Mesenchymal stem cell (in vitro differentiated cells and primary cell): Measurements from ENCODE around the gene PCBD1.

Experiments
- DNase-seq: peaks from one replicate; pipeline ENCODE4 v3.0.0-alpha.2; 2013
- H2AFZ ChIP-seq: one replicate; pipeline ENCODE4 v1.6.1; 2013; ENCODE audit warnings: low read depth, mild to moderate bottlenecking, control low read depth, inconsistent platforms, low read length, moderate library complexity
- H2AK5ac ChIP-seq: 2 replicates; pipeline ENCODE4 v1.6.1; 2013; ENCODE audit warnings: low read length, moderate library complexity, mild to moderate bottlenecking, inconsistent platforms; ENCODE audit not compliant: severe bottlenecking
- H2BK120ac ChIP-seq: one replicate; pipeline ENCODE4 v1.6.1; 2013; ENCODE audit warnings: low read depth, mild to moderate bottlenecking, inconsistent platforms, low read length, moderate library complexity
- H2BK12ac ChIP-seq, 2 experiments: one replicate each; pipeline ENCODE4 v1.6.1; 2013; ENCODE audit warnings: inconsistent platforms in 2 of 2, low read length in 2 of 2, mild to moderate bottlenecking in 2 of 2, moderate library complexity in 2 of 2, control low read depth in 1 of 2
- H2BK15ac ChIP-seq: one replicate; pipeline ENCODE4 v1.6.1; 2013; ENCODE audit warnings: mild to moderate bottlenecking, low read depth, inconsistent platforms; ENCODE audit not compliant: poor library complexity, severe bottlenecking
- H2BK5ac ChIP-seq: 2 replicates; pipeline ENCODE4 v1.6.1; 2013; ENCODE audit warnings: low read depth, mild to moderate bottlenecking, low read length, control low read depth, inconsistent platforms; ENCODE audit not compliant: poor library complexity, severe bottlenecking
- H3K14ac ChIP-seq, 2 experiments: one replicate each; pipeline ENCODE4 v1.6.1; 2013; ENCODE audit warnings: inconsistent platforms in 2 of 2, low read length in 2 of 2, control low read depth in 1 of 2, mild to moderate bottlenecking in 1 of 2, moderate library complexity in 1 of 2
- H3K18ac ChIP-seq, 2 experiments: one replicate each; pipeline ENCODE4 v1.6.1; 2013; ENCODE audit warnings: inconsistent platforms in 2 of 2, low read length in 2 of 2, control low read depth in 1 of 2, low read depth in 1 of 2, mild to moderate bottlenecking in 1 of 2
- H3K23ac ChIP-seq, 2 experiments: one replicate each; pipeline ENCODE4 v1.6.1; 2013; ENCODE audit warnings: inconsistent platforms in 2 of 2, low read length in 2 of 2, mild to moderate bottlenecking in 2 of 2, moderate library complexity in 2 of 2, control low read depth in 1 of 2
- H3K27ac ChIP-seq: 2 replicates; pipeline ENCODE4 v1.5.1; 2013; ENCODE audit warnings: mild to moderate bottlenecking, moderate library complexity, low read length, control low read depth, inconsistent platforms; ENCODE audit not compliant: poor library complexity, severe bottlenecking
- H3K27me3 ChIP-seq, 2 experiments: 2 replicates each; pipeline versions ENCODE4 v1.6.1 to v1.7.0; 2013; ENCODE audit warnings: low read length in 2 of 2, mild to moderate bottlenecking in 2 of 2, moderate library complexity in 2 of 2, control low read depth in 1 of 2, inconsistent platforms in 1 of 2; ENCODE audit not compliant: control insufficient read depth in 1 of 2, insufficient read depth in 1 of 2
- H3K36me3 ChIP-seq, 2 experiments: 2 replicates each; pipeline versions ENCODE4 v1.6.1 to v1.7.0; 2013; ENCODE audit warnings: low read length in 2 of 2, control low read depth in 1 of 2, inconsistent platforms in 1 of 2, low read depth in 1 of 2, mild to moderate bottlenecking in 1 of 2; ENCODE audit not compliant: insufficient read depth in 2 of 2, control insufficient read depth in 1 of 2
- H3K4ac ChIP-seq, 2 experiments: one replicate each; pipeline ENCODE4 v1.6.1; 2013; ENCODE audit warnings: inconsistent platforms in 2 of 2, low read length in 2 of 2, mild to moderate bottlenecking in 2 of 2, moderate library complexity in 2 of 2, control low read depth in 1 of 2, low read depth in 1 of 2
- H3K4me1 ChIP-seq: 2 replicates; pipeline ENCODE4 v1.6.1; 2013; ENCODE audit warnings: low read depth, low read length, control low read depth; ENCODE audit not compliant: control insufficient read depth, insufficient read depth
- H3K4me2 ChIP-seq: 2 replicates; pipeline ENCODE4 v1.6.1; 2013; ENCODE audit warnings: low read length, mild to moderate bottlenecking, inconsistent platforms; ENCODE audit not compliant: poor library complexity, severe bottlenecking
- H3K4me3 ChIP-seq, 2 experiments: 2 replicates each; pipeline versions ENCODE4 v1.5.1 to v1.7.0; 2013; ENCODE audit warnings: low read length in 2 of 2, mild to moderate bottlenecking in 2 of 2, control low read depth in 1 of 2, low read depth in 1 of 2; ENCODE audit not compliant: insufficient read depth in 1 of 2
- H3K79me1 ChIP-seq: replicated peaks from 2 replicates; pipeline ENCODE4 v1.6.1; 2013; ENCODE audit warnings: mild to moderate bottlenecking, control low read depth, low read length, inconsistent platforms; ENCODE audit not compliant: poor library complexity, severe bottlenecking
- H3K9ac ChIP-seq: 2 replicates; pipeline ENCODE4 v1.7.0; 2013; ENCODE audit warnings: mild to moderate bottlenecking, low read length, moderate library complexity
- H3K9me3 ChIP-seq: 2 replicates; pipeline ENCODE4 v1.7.0; 2013; ENCODE audit warnings: mild to moderate bottlenecking, low read length; ENCODE audit not compliant: control insufficient read depth
- H4K8ac ChIP-seq: one replicate; pipeline ENCODE4 v1.6.1; 2013; ENCODE audit warnings: inconsistent platforms, mild to moderate bottlenecking, low read length, moderate library complexity
- H4K91ac ChIP-seq: one replicate; pipeline ENCODE4 v1.6.1; 2013; ENCODE audit warnings: mild to moderate bottlenecking, low read length, inconsistent platforms
- WGBS: methylation state at CpG from one replicate; pipeline ENCODE4 v1.1.7; 2013; ENCODE audit warnings: mixed read lengths; 5-methylcytosine and 5-hydroxymethylcytosine counted together

PCBD1 gene

DNA sequence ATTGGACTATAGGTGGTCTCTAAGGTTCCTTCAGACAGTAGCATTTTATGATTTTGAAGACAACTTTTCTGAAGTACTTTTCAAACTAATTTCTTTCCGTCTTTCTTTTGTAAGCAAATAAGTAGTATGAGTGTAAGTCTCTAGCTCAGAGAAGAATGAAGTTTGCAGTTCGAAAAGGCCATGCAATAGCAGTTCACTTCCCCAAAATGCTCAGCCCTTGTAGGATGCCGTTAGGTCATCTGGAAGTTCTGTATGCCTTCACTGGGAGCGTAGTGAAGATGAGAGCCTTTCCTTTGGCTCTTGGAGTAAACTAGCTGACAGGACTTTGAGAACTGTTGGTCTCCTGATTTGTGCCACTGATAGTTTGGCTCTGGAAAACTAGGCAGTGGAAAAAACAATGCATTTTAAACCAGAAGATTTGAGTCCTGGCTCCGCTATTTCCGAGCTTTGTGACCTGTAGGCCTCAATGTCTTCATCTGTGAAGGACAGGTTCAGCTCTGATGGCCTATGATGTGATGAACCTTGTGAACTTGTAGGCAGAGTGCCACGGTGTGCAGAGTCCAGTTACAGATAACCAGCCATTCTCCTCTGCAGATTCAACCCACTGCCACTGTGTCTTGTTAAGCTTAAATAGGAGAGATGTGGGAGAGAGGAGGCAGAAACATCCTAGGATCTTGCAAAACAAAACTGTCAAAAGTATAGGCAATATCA, 53.8 kb downstream of the PCBD1 start:
- Histone ChIP-seq H3K9me3 (no peaks in the 10 kb centered on the region), H3K27me3 (no peaks in the 10 kb centered on the region), H2BK12ac (no peak overlapping the region), H3K79me1 (peaks cover 42% of the 10 kb centered on the region), H2BK15ac (no peak overlapping the region), H3K4me2 (no peak overlapping the region), H4K91ac (no peak overlapping the region), H3K4ac (no peak overlapping the region), H3K14ac (no peak overlapping the region), H3K9ac (no peak overlapping the region), H2AK5ac (peak overlapping the region; percentile 47), H2AFZ (no peak overlapping the region), H3K18ac (peak overlapping the region; percentile 28 to 38), H3K23ac (no peak overlapping the region), H3K27ac (no peak overlapping the region), H3K36me3 (peaks cover 0 to 6% of the 10 kb centered on the region in 2 experiments), H2BK5ac (no peak overlapping the region), H2BK120ac (no peak overlapping the region), H3K4me1 (peaks cover 5% of the 10 kb centered on the region), H3K4me3 (no peak overlapping the region), H4K8ac (no peak overlapping the region)
- DNase-seq: no peak
- 97% methylated on average over 7 of the region's 7 CpGs for WGBS

DNA sequence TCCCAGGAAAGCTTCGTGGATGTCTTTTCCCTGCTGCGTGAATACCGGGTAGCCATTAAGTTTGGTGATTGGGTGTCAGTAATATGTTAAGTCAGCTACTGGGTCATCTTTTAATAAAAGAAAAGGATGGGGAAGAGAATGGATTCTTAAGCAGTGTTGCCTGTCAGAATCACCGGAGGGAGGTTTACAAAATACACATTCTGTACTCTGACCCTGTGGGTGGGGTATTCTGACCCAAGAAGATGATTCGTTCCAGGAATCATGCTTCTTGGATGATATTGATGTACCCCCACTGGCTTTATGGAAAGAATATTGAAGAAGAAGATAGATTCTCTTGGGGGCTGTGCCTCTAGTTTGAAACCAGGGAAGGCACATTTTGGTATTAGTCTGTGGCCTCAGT, 54.3 kb downstream of the PCBD1 start:
- Histone ChIP-seq H3K18ac (peak overlapping the region in 1 of 2 experiments; percentile 38), H4K91ac (no peak overlapping the region), H3K4ac (no peak overlapping the region), H3K79me1 (peaks cover 43% of the 10 kb centered on the region), H2BK5ac (no peak overlapping the region), H2BK15ac (no peak overlapping the region), H3K9ac (no peak overlapping the region), H3K27me3 (no peaks in the 10 kb centered on the region), H4K8ac (no peak overlapping the region), H2AFZ (no peak overlapping the region), H3K14ac (no peak overlapping the region), H3K4me3 (no peak overlapping the region), H2AK5ac (no peak overlapping the region), H3K27ac (no peak overlapping the region), H3K4me2 (no peak overlapping the region), H2BK120ac (no peak overlapping the region), H3K4me1 (peaks cover 5% of the 10 kb centered on the region), H3K23ac (no peak overlapping the region), H2BK12ac (no peak overlapping the region), H3K36me3 (peaks cover 0 to 11% of the 10 kb centered on the region in 2 experiments), H3K9me3 (no peaks in the 10 kb centered on the region)
- DNase-seq: no peak
- WGBS: 73% methylated on average over 5 of the region's 5 CpGs

DNA sequence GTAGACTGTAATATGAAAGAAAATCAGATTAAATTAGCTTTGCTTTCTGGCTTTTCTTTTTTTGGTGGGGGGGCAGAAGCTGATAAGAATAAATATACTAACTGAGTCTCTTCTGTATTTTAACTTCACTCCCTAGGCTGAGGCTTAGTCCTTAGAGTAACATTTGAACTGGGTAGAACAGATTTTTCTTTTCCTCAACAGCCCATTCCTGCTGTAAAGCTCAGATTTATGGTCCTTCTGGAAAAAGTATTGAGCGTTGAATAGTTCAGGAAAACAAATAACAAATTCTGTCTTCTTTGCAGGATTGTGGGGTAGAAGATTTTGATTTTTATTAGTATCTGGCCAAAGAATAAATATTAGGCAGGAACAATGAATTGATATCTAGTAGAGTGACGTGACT, 54.8 kb downstream of the PCBD1 start:
- H3K9ac ChIP-seq: peak overlapping the region; percentile 71
- H2BK15ac ChIP-seq: no peak overlapping the region
- DNase-seq: no peak
- no peak overlapping the region for H3K23ac ChIP-seq
- peak overlapping the region; percentile 46 for H3K27ac ChIP-seq
- no peak overlapping the region for H3K14ac ChIP-seq
- no peak overlapping the region for H3K4ac ChIP-seq
- H3K79me1 ChIP-seq: peaks cover 43% of the 10 kb centered on the region
- no peak overlapping the region for H3K4me2 ChIP-seq
- no peak overlapping the region for H2AK5ac ChIP-seq
- no peak overlapping the region for H2AFZ ChIP-seq
- H2BK12ac ChIP-seq: no peak overlapping the region
- no peak overlapping the region for H3K4me3 ChIP-seq
- H3K36me3 ChIP-seq: peaks cover 0 to 13% of the 10 kb centered on the region in 2 experiments
- WGBS: 70% methylated on average over 2 of the region's 2 CpGs
- H3K4me1 ChIP-seq: peaks cover 5% of the 10 kb centered on the region
- H3K27me3 ChIP-seq: no peaks in the 10 kb centered on the region
- H3K18ac ChIP-seq: no peak overlapping the region
- H4K91ac ChIP-seq: no peak overlapping the region
- H2BK120ac ChIP-seq: no peak overlapping the region
- no peak overlapping the region for H2BK5ac ChIP-seq
- no peak overlapping the region for H4K8ac ChIP-seq
- no peaks in the 10 kb centered on the region for H3K9me3 ChIP-seq
